ENCODE results near the gene EPHB2. TPM values are rescaled to one million over a fixed set of nuclear protein-coding genes. Genes with fewer than 3 reads are reported as not detected.
A peak's percentile ranks its signal among the peaks of the same experiment; 100 is the strongest.

EPHB2 gene
- total and polyA plus RNA-seq, 12 donors: 0.15 to 5.0 (median 0.85) TPM

DNA sequence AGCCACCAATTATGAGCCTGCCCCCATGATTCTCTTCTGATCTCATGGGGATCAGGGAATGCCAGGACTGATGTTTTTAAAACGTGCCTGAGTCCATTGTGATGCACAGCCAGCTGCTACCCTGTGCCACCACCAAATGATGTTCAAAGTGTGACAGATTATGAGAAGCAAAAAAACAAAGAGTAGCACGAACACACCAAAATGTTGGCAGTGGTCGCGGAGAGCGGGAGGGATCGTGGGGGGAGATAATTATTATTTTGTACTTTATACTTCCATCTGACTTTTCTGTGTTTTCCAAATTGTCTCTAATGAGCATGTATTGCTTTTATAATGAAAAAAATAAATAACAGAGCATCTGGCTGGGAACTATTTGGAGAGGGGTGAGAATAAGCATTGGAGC lies 50.5 kb downstream of the EPHB2 start:
- peaks cover 0 to 2% (median 0%) of the 10 kb centered on the region in 9 donors for H3K4me1 ChIP-seq
- peaks cover 0 to 15% (median 0%) of the 10 kb centered on the region in 7 donors for H3K27me3 ChIP-seq
- ATAC-seq (no peak), DNase-seq (no peak)
- H3K27ac ChIP-seq: no peak overlapping the region
- H3K4me3 ChIP-seq: no peak overlapping the region
- 83 to 85% methylated on average over 6 of the region's 6 CpGs for WGBS, 2 donors
- no peaks in the 10 kb centered on the region for H3K9me3 ChIP-seq
- H3K36me3 ChIP-seq: no peaks in the 10 kb centered on the region
- TF ChIP-seq CTCF (IDR thresholded peaks at IDR 0.05): no peak
- intact Hi-C loops (cut with DNase I): no loop called here

GRCh38 chr1:22761821-22762220 lies 51.2 kb downstream of the EPHB2 start:
- intact Hi-C loops (cut with DNase I): no loop called here
- ATAC-seq: peak in 1 of 8 donors; percentile 17
- no peak for DNase-seq
- no peak for TF ChIP-seq CTCF (IDR thresholded peaks at IDR 0.05)
- WGBS, 2 donors: 67 to 73% methylated on average over 13 of the region's 13 CpGs
- Histone ChIP-seq H3K27me3 (peaks cover 0 to 13% (median 0%) of the 10 kb centered on the region in 7 donors), H3K36me3 (no peaks in the 10 kb centered on the region), H3K4me1 (no peaks in the 10 kb centered on the region), H3K27ac (no peak overlapping the region), H3K9me3 (no peaks in the 10 kb centered on the region), H3K4me3 (no peak overlapping the region)

DNA sequence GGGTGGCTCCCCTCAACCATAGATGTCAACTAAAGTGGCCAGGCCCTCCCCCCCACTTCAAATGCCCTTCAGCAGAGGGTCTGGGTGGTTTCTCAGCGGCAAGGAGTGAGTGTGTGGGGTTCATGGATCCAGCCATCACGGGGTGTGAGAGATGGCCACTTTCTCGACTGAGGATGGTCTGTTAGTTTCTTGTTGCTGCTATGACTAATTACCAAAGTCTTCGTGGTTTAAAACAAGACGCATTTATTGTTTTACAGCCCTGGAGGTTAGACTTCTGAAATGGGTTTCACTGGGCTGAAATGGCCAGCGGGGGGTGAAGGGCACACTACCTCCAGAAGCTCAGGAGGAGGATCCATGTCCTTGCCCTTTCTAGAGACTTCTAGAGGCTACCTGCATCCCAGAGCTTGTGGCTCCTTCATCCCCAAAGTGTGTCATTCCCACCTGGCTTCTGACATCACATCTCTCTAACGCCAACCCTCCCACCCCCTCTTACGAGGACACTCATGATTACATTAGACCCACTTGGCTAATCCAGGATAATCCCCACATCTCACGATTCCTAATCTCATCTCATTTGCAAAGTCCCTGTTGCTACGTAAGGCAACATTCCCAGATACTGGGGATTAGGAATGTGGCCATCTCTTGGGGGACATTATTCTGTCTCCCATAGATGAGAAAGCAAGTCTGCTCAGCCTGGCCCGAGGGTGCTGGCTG lies 53.0 kb downstream of the EPHB2 start:
- WGBS, 2 donors: 81 to 88% methylated on average over 11 of the region's 11 CpGs
- TF ChIP-seq CTCF (IDR thresholded peaks at IDR 0.05): no peak
- Histone ChIP-seq H3K27me3 (peaks cover 0 to 20% (median 0%) of the 10 kb centered on the region in 7 donors), H3K4me3 (no peak overlapping the region), H3K27ac (no peak overlapping the region), H3K9me3 (no peaks in the 10 kb centered on the region), H3K4me1 (no peaks in the 10 kb centered on the region), H3K36me3 (no peaks in the 10 kb centered on the region)
- intact Hi-C loops (cut with DNase I): no loop called here
- DNase-seq (no peak), ATAC-seq (no peak)

DNA sequence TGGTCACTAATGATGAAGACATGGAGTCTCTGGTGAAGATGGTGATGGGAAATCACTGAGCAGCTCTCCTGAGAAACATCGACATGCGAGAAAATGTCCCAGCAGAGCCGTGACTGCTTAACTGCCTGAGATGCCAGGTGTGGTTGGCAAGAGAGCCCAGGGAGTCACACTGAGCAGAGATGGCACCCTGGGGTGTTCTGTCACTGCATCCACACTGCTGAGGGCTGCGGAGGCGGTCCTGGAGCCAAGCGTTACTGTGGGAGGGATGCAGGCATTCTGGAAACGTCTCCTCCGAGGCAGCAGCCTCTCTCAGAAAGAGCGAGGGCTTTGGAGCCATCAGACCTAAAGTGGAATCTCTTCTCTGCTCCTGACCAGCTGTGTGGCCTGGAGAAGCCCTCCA lies 57.2 kb downstream of the EPHB2 start:
- Histone ChIP-seq H3K27ac (no peak overlapping the region), H3K4me3 (no peak overlapping the region), H3K27me3 (peaks cover 0 to 17% (median 0%) of the 10 kb centered on the region in 7 donors), H3K4me1 (no peaks in the 10 kb centered on the region), H3K36me3 (no peaks in the 10 kb centered on the region), H3K9me3 (no peaks in the 10 kb centered on the region)
- ATAC-seq (no peak), DNase-seq (no peak)
- 87 to 91% methylated on average over 9 of the region's 9 CpGs for WGBS, 2 donors
- intact Hi-C loops (cut with DNase I): no loop called here
- TF ChIP-seq CTCF (IDR thresholded peaks at IDR 0.05): no peak
